OCI-LY7 (cell line): ENCODE data around the gene FA2H.

ENCODE experiments used
- CTCF ChIP-seq: fragments of 200-600 bp; sonication (generic); conservative IDR thresholded peaks from 2 replicates; pipeline ENCODE4 v1.5.1; 2014; ENCODE audit warnings: mild to moderate bottlenecking, antibody characterized with exemption, low read length, moderate library complexity, mixed read lengths
- EZH2phosphoT487 ChIP-seq: fragments of 200-600 bp; sonication (generic); IDR thresholded peaks from 2 replicates; pipeline ENCODE4 v1.6.1; 2018; ENCODE audit warnings: low read depth, borderline replicate concordance, mild to moderate bottlenecking, mixed run types, antibody characterized with exemption, low read length, moderate library complexity, mixed read lengths

- no peak for TF ChIP-seq CTCF
- TF ChIP-seq EZH2phosphoT487: no peak
Measured at GRCh38 chr16:74699666-74700065, 75.0 kb downstream of the FA2H start.
